CD4-positive, alpha-beta T cell treated with Interferon alpha-2 for 1 hour (primary cell): ENCODE data around the gene OR6B3.
"Not testable (repeated sequence)": the region's sequence is repeated elsewhere in the genome, so short reads cannot be mapped to it uniquely, and the experiment has no call there.

Source experiments
- DNase-seq, 2 donors: peaks; one replicate each; pipeline ENCODE4 v3.0.0-alpha.2; 2020 to 2022

OR6B3 gene

DNA sequence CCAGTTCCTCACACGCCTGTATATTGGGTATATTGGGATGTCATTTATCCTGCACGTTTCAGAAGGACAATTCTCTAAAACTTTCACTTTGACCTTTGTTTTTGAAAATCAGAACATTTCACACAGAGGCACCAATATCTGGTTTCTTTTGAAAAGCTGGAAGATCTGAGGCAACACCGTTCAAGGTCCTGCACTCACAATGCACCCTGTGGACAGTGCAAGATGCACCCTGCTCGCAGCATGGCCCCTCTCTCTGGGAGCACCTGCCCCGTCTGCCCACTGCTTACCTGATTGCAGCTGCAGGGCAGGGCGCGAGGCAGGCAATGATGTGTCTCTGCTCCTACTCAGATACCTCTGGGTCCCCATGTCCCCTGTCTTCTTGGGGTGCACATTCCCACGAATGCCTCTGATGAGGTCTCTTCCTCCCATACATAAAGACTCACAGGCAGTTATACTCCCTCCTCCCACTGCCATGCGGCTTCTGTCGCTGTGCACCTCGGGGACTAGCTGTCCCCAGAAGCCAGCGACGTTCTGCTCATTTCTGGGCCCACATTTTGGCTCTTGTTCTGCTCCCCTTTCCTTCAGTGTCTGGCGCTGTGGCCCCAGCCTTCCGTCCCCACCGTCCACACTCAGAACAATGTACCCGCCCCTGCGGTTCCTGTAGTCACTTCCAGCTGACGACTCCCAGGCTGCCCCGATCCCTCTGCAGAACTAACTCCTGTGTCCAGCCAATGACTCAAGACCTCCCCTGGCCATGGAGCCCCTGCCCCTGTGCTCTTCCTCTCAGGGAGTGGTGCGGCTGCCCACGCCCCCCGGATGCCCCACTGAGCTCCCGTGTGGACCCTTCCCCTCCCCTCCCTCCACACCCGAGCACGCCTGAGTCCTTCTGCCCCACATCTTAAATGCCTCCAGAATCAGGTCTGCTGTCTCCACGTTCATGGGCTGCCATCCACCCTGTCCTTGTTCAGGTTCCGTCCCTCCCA, at the start of gene OR6B3:
Gene OR6B3 (minus strand): TSS at position 349 of the 983 bp plus-strand sequence.
- no peak for DNase-seq

DNA sequence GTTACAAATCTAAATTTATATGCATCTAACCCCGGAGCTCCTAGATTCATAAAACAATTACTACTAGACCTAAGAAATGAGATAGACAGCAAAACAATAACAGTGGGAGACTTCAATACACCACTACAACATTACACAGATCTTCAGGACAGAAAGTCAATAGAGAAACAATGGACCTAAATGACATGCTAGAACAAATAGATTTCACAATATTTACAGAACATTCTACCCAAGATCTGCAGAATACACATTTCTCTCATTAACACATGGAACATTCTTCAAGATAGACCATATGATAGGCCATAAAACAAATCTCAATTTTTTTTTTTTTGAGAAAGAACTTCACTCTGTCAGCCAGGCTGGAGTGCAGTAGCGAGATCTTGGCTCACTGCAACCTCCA, 45.0 kb upstream of the OR6B3 start:
- no peak for DNase-seq

DNA sequence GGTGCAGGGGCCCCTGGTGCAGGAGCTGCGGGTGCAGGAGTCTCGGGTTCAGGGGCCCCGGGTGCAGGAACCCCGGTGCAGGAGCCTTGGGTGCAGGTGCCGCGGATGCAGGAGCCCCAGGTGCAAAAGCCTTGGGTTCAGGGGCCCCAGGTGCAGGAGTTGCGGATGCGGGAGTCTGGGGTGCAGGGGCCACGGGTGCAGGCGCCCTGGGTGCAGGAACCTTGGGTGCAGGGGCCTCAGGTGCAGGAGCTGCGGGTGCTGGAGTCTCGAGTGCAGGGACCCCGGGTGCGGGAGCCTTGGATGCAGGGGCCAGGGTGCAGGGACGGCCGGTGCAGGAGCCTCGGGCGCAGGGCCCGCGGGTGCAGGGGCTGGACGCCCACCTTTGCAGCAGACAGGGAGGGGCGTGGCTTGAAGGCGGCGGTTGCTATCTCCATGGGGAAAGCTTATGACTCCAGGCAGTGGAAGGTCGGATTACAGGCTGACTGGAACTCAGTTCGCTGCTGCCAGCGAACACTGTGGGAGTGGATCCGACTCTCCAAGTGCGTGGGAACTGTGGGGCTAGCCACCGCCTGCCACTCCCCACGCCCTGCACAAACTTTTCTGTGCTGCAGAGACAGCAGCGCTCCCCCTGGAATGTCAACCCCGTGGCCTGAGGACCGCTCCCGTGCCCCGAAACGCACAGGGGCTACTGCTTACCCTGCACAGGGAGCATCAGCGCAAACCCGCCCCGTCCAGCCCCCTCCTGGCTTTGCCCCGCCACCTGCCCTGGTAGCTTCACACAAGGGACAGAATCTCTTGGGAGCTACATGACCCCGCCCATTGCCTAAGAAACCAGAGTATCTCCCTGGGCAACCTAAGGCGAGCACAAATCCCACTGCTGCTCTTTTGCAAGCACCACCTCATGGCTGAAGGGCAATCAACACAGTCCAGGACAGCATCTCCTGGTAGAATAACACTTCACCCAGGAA, 42.5 kb upstream of the OR6B3 start:
- DNase-seq, result no peak

DNA sequence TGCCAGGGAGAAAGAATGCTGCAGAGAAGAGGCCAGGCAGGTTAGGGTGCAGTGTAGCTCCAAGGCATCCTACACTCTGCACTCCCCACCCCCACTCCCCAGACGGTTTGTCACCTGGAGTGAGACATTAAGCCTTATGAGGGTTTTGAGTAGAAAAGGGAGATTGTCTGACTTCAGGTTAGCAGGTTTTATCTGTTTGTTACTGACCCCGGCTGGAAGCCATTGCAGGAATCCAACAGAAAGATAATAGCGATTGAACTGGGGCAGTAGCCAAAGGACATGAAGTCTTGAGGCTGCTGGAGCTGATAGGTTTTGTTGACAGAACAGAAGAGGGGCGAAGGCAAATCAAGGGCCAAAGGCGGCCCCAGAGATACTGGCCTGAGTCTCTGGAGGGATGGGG, 36.0 kb upstream of the OR6B3 start:
- no peak for DNase-seq

DNA sequence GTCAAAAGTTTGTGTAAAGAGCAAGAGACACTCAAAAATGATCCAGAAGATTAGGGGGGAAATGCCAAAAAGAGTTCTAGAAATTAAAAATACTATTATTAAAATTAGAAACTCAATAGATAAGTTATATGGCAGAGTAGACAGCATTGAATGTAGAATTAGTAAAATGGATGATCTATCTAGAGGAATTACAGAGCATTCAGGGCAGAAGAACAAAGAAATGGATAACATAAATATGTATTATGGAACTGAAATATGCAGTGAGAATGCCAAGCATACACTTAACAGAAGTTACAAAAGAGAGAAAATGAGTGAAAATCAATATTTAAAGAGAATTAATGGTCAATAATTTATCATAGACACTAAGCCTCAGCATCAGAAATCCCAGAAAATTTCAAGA, 33.2 kb upstream of the OR6B3 start:
- no peak for DNase-seq

DNA sequence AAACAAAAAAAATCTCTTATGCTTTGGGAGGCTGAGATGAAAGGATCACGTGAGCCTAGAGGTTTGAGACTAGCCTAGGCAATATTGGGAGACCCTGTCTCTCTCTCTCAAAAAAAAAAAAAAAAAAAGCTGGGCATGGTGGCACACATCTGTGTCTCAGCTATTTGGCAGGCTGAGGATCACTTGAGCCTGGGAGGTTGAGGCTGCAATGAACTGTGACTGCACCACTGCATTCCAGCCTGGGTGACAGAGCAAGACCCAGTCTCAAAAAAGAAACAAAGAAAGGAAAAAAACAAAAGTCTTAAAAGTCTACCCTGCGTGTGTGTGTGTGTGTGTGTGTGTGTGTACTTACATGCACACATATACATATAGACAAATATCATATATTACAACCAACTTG, 25.3 kb upstream of the OR6B3 start:
- DNase-seq, result no peak

DNA sequence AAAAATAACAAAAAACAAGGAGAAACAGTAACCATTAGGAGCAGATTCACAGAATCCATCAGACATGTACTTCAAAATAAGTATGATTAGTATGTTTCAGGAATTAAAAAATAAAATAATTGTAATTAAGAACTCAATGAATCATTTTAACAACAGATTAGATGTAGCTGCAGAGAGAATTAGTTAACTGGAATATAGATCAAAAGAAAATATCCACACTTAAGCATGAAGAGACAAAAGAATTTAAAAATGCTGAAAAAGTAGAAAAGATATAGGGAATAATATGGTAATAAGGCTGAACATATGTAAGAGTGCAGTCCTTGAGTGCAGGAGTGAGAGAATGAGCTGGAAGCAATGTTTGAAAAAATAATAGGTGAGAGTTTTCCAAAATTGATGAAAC, 24.1 kb upstream of the OR6B3 start:
- no peak for DNase-seq

DNA sequence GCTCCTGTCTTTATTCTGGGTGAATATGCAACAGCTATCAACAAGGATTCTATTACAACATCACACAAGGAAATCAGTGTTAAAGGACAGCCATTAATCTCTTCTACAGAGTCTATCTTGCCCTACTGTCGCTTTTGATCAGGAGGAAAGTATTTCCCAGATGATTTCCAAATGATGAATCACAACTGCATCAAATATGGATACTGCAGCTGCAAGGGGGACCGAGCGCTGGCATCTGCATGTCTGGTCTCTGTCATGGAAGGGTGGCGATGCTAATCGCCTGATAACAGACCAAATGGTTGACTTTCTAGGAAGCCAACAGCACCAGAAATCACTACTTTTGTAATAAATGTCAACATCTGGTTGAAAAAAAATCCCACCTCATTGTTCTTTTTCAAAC, 21.2 kb upstream of the OR6B3 start:
- no peak for DNase-seq

DNA sequence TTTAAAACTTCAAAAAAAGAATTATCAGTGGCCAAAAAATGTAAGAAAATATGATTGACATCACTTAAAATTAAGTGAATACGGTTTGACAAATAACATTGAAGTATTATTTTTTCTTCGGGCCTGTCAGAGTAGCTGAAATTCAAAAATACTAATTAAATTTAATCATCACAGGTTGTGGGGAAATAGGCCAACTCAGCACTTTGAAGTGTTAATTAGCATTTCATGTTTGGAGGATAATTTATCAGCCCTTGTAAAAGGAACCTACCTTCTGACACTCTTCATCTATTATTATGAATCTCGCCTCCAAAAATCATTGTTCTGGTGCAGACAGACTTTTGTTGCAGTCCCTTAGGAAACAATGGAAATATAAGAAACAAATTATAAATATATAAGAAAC, 17.6 kb upstream of the OR6B3 start:
- no peak for DNase-seq

DNA sequence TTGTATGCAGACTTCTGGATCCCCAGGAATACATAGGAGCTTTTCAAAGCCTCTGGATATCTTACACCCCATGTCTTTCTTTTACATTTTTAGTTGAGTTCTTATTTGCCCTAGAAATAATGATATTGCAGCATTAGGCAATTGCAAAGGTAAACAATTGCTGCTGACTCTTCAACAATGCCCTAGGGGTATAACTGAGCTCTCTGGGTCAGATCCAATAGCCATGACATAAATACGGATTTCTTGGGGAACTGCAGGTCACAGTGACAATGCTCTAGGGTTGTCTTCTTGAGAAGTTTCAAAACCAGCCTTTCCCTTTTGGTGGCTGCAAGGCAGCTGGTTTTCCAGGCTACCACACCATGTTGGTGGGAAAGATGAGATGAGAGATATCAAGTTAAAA, 16.5 kb upstream of the OR6B3 start:
- no peak for DNase-seq

DNA sequence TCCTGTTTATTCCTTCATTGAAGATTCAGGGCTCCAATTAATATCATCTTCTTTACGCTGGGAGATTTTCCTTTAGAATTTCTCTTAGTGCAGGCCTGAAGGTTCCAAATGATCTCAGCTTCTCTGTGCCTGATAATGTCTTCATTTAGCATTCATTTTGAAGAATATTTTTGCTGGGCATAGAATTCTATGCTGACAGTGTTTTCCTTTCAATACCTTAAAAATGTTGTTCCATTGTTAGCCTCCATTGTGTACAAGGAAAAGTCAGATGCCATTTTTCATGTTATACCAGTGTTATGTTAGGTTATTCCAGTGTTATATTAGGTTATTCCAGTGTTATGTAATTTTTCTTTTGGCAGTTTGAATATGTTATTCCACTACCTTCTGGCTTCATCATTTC, 14.9 kb upstream of the OR6B3 start:
- no peak for DNase-seq

DNA sequence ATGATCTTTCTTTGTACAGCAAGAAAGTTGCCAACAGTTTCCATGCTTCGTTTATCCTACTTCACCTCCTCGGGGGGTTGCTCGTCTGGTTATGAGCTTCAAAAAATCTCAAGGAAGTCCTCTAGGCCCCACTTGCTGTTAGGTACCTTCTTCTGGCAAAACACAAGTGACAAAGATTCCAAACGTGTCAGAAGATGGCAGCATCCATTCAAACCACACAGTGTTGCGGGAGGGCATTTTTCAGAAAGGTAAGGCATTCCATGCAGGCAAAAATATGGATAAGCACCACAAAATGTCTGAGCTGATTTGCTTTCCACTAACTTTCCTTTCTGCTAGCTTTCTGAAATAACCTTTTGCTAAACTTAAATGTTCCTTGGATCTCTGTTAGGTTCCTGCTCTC, 13.2 kb upstream of the OR6B3 start:
- no peak for DNase-seq

DNA sequence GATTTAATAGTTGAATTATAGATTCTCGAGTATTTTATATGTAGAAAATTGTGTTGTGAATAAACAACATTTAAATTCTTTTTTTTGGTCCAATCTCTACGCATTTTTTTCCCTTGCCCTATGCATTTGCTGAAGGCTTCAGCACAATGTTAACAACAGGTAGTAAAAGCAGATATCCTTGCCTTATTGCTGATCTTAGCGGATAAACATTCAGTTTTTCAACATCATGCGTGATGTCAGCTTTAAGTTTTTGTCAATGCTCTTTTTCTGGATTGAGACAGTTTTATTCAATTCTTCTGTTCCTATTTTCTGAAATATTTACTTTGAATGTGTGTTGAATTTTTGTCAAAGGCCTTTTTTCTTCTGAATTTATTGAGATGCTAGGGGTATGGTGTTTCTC, 11.6 kb upstream of the OR6B3 start:
- no peak for DNase-seq

DNA sequence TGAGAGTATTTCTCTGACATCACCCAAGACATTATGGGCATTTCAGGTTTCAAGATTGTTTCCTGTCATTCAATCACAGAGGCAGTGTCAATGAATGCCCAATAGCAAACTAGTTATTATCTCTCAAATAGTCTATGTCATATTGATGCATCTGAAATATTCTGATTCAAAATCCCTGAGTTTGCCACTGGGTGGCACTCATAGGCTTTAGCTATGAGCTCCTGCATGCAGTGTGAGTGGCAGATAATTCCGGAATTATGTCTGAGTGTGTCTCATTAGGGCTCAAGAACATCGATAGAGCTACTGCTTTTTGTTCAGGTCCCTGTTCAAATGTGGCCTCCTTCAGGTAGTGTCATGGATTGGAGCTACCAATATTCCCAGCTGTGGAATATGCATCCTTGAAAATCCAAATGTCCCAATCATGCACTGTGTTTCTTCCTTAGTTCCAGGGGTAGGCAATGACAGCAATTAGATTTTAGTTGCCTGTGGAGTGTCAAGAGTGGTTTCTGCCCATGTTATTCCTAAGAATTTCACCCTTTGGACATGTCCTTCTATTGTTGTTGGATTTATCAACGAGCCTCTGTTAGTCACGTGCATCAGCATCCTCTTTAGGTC, 7.8 kb upstream of the OR6B3 start:
- DNase-seq, result peak; percentile 25 to 67

DNA sequence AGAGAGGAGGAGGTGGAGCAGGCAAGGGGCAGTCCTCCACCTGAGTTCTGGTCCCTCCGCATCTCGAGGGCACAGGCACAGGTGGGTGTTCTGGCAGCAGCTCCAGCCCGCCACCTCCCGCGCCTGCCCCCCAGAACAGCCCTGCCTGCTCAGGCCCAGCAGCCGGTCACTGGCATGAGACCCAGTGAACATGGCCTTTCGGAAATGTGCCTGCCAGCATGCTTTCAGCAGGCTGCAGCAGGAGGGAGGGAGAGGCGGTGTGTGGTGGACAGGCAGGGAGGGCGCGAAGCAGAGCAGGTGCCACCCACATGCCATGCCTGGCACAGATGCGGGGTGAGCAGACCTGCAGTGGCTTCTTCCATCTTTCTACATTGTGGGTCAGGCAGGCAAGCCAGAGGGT, 3.4 kb upstream of the OR6B3 start:
- DNase-seq, result no peak

DNA sequence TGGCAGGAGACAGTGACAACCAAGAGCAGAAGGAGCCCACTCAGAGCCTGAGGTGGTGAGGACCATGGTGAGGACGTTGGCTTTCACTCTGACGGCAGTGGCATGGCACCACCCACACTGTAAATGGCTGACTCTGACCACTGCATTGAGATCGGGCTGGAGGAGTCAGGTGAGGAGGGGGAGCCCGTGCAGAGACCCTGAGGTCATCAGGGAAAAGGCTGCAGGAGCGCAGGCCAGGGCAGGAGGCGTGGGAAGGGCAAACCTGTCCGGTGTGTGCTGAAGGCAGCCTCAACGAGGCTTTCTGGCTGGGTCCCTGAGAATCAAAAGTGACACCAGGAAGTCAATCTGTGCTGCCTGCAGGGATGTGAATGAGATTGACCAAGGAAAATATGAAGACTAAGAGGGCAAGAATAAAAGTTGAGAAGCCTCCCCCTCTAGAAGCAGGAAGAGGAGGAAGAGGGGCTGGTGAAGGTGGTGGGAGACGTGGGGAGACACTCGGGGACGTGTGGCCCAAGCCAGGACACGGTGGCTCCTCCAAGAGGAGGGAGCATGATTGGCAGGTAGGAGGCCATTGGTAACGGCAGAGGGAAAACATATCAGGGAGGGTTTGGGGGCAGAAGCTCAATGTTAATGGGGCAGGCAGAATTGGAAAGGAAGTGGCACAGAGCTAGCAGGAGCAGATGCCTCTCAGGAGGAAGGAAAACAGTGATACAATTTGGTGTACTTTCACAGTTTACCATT, 2.0 kb upstream of the OR6B3 start:
- no peak for DNase-seq

DNA sequence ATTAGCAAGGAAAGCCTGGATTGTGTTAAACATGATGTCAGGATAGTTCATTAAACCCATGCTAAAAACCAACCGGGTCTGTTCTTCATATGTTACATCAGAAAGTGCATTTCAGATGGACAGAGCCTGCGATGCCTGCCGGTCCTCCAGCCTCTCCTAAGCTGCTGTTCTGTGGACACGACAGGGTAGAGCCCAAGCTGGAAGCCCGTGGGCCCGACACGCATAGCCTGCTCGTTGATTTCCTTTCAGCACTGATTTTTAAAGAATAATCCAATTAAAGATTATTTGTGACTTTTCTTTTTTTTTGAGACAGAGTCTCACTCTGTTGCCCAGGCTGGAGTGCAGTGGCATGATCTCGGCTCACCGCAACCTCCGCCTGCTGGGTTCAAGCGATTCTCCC, 797 bp downstream of the OR6B3 start:
- no peak for DNase-seq

DNA sequence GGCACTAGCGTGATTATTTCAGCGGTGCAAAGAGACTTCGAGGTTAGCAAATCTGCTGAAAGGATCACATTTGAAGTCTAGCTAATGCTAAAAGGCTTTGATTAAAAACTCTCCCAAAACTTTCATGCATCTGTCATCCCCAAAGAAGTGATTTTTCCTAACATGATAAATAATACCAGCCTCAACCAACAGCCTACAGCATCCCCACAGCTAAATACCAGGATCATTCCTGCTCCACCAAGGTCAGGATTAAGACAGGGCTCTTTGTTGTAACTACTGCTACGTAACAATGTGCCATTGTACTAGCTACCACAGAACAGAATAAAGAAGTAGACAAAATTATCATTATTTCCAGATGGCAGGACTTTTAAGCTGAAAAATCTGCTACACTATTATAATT, 1.6 kb downstream of the OR6B3 start:
- DNase-seq, result no peak

DNA sequence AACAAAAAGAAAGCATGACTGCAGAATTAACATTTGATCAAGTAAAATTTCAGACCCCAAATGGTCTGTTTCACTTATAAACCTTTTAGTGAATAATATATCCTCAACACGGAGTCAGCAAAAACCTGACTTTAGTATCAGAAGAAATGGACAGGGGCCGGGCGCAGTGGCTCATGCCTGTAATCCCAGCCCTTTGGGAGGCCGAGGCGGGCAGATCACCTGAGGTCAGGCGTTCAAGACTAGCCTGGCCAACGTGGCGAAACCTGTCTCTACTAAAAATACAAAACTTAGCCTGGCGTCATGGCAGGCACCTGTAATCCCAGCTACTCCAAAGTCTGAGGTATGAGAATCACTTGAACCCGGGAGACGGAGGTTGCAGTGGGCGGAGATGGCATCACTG, 3.0 kb downstream of the OR6B3 start:
- no peak for DNase-seq

DNA sequence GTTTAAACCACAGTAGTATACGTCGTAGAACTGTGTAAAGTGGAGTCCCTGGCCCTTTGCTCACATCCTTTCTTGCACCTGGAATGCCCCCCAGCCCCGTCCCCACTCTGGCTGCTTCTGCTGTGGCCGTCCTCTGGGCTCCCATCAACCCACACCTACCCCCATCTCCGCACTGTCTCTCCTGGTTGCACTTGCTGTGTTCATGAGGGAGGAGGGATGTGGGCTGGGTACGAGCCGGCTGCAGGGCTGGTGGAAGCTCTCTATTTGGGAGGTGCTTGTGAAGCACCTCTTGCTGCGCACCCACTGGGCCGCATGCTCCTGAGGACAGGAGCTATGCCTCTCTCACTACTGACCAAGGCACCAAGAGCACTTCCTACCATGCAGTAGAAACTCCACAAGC, 5.1 kb downstream of the OR6B3 start:
- no peak for DNase-seq

DNA sequence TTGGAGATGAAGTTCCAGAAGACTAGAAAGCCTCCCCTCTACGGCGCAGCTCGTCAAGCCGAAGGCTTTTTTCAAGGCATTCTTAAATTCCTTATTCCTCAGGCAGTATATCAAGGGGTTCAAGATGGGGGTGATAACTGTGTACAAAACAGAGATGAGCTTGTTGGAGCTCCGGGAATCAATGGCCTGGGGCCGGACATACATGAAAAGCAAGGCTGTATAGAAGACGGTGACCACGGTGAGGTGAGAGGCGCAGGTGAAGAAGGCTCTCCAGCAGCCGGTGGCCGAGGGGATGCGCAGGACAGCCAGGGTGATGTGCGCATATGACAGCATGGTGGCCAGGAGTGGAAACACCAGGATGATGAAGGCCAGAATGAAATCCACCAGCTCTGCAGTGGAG, 8.2 kb downstream of the OR6B3 start:
- no peak for DNase-seq

DNA sequence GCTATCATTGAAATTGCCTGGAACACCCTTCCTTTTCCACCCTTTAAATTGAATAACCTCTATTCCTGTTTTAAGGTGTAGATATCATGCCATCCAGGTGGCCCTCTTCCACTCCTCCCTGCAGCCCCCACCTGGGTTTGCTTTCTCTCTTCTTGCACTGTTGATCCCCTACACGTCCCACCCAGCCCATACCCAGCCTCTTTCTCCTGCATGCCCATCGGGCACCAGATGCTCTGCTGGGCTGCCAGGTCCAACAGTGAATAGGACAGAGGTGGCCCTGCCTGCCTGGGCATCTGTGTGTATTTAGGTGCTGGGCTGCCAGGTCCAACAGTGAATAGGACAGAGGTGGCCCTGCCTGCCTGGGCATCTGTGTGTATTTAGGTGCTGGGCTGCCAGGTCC, 9.2 kb downstream of the OR6B3 start:
- DNase-seq, result not testable (repeated sequence)
